ENCODE data around the gene KRAS.

The KRAS gene

GRCh38 chr12:25254271-25254880 is 3.6 kb upstream of the KRAS start:
- DNase-seq = no peak

- no peak for DNase-seq
These were observed 2.8 kb upstream of the KRAS start for GRCh38 chr12:25253371-25254068.

GRCh38 chr12:25252946-25253345 is 2.2 kb upstream of the KRAS start:
- no peak for DNase-seq

- no peak for DNase-seq
These were observed 1.0 kb upstream of the KRAS start for GRCh38 chr12:25251769-25252168.

DNA sequence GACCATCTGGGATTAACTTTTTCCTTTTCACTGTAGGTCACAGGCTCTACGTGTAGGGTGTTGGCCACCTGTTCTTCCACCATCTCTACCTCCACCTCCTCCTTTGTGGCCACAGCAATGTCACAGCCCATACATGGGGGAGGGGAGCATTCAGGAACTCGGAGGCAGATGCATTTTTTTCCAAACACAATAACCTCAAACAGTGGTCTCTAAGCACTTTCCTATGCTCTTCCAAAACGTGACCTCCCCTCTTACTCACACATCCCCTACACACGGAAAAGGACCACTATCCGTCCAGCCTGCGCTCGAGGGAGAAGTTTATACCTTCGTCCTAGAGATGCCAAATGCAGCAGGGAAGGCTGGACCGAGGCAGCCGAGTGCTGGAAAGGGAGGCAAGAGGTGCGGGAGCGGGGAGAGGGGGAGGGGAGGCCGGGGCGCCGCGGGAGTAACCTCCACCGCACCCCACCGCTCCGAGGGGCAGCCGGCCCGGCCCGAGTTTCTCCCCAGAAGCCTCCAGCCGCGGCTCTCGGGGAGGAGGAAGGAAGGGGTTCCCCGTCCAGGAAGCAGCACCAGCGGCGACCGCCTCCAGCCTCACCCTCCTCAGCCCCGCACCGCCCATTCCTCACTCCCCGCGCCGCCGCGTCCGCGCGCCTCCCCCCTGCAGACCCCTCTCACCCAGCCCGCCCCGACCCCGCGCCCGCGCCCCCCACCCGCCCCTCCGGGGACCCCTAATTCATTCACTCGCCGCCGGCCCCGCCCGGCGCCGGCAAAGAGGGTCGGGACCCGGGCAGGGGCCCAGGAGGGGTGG is 594 bp downstream of the KRAS start:
- peak; percentile 78 for DNase-seq

- DNase-seq = no peak
These were observed 2.0 kb downstream of the KRAS start for GRCh38 chr12:25248732-25249131.

DNA sequence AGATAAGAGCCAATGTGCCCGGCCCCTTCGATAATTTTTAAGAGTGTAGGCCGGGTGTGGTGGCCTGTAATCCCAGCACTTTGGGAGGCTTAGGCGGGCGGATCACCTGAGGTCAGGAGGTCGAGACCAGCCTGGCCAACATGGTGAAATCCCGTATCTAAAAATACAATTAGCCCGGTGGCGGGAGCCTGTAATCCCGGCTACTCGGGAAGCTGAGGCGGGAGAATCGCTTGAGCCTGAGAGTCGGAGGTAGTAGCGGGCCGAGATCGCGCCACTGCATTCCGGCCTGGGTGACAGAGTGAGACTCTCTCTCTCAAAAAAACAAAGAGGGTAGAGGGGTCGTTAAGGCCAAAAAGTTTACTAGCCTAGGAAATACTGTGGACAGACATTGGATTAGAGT is 2.6 kb downstream of the KRAS start:
- DNase-seq = no peak

- no peak for DNase-seq
These were observed 5.2 kb downstream of the KRAS start for GRCh38 chr12:25245491-25245890.

DNA sequence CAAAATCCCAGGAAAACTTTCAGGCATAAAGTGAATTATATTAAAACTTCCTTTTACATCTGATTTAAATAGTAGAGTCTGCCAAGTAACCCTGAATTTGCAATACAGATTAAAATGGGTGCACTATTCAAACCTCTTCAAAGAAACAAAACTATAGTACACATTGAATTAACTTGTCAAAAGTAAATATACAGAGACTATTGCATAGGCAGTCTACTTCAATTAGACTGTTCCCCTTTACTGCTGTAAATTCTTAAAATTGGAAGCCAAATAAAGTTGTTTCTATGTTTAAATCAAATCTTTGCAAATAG is 7.1 kb downstream of the KRAS start:
- no peak for DNase-seq

DNA sequence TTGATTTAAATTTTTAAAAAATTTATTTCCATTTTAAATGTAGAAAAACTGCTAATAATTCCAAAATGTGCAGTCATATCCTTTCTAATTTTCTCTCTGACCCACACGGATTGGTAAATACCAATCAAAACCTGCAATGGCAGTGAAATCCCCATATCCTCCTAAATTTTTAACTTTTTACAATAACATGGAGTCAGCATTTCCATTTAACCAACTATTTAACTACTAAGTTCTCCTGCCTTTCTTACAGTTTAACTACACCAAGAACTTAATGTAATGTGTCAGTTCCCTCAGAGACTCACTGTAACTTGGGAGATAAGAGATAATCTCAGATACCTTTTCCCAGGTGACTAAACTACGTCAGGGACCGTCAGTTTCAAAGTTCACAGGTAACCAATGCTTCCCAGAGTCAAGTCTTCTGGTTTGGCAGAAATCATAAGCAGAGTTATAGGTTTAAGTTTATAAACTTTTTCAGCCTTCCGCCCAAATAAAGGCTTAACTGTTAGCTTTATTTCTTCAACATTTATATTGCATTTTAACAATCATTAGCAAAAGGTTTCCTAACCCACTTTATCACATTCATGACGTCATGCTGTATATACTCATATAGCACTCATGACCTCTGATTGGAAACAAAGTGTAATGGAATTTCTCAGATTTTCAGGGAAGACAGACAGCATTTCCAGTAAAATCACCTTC is 7.6 kb downstream of the KRAS start:
- DNase-seq = no peak

DNA sequence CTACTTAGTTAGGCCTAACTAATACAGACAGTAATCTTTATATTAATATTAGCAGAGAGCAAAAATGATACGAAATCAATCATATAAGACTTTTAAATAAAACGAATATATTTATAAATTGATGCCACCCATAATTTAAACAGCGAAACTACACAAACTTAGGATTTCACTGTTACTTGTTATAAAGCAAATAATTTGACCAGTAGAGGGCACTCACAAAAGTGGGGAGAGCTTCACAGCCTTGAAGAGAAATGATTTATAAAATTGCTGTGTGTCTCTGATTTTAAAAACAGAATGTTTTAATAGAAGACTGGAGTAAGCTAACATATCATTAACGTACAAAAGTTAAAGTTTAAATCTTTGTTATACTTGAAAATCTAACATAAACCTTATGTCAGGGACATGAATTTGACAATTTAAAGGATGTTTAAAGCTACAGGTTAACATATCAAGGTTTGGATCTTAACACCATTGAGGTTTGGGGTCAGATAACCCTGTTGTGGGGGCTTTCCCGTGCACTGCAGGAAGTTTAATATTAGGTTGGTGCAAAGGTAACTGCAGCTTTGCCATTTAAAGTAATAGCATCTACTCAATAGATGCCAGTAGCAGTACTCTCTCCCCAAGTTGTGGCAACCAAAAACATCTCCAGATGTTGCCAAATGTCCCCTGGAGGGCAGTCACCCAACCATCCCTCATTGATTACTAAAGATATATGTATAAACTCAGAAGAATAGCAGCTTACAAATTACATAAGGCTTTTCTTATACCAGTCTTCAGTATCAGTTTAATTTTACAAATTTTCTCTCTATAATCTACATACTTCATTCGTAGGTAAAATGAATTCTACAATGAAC is 9.3 kb downstream of the KRAS start:
- no peak for DNase-seq

DNA sequence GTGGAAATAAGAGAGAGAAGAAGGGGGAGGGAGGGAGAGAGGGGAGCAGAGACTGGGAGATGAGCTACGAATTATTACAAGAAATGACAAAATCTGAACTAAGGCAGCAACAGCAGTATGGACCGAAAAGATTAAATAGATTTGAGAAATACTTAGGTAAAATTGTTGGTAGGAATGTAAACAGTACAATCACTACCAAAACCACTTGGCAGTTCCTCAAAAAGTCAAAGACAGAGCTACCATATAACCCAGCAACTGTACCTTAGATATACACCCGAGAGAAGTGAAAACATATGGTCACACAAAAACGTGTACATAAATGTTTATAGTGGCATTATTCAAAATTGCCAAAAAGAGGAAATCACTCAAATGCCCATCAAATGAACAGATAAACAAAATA is 14.1 kb downstream of the KRAS start:
- DNase-seq = no peak

DNA sequence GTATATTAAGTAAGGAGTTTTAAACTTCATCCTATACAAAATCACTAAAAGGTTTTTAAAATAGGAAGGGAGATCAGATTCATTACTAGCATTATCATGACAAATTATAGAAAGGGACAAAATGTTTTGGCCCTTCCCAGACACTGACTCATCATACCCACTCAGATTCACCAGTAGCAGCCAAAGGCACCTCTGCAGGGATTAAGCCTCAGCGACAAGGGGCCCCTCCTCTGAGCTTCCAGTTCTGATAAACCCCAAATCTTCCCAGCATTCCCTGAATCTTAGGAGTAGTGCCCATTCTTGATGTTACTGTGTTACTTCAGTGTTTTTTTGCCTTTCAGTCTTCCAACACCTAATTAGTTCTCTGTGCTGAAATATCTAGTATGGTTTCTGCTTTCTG is 14.5 kb downstream of the KRAS start:
- no peak for DNase-seq

GRCh38 chr12:25213338-25213737 is 37.4 kb downstream of the KRAS start:
- DNase-seq = no peak

GRCh38 chr12:25208554-25208953 is 42.2 kb downstream of the KRAS start:
- DNase-seq = no peak

GRCh38 chr12:25207846-25208245 is 42.9 kb downstream of the KRAS start:
- DNase-seq = no peak

DNA sequence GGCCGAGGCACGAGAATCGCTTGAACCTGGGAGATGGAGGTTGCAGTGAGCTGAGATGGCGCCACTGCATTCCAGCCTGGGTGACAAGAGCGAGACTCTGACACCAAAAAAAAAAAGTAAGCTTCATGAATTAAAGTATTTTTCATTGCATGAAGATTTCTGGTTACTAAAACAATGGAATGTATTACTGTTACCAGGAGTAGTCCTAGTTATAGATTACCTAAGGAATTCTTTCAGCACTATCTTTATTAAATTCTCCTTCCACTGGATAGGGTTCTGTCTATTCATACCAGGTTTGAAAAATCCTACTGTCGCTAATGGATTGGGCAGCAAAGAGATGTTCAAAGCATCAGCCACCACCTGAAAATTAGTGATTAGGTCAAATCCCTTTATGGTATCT is 43.3 kb downstream of the KRAS start:
- DNase-seq = no peak

DNA sequence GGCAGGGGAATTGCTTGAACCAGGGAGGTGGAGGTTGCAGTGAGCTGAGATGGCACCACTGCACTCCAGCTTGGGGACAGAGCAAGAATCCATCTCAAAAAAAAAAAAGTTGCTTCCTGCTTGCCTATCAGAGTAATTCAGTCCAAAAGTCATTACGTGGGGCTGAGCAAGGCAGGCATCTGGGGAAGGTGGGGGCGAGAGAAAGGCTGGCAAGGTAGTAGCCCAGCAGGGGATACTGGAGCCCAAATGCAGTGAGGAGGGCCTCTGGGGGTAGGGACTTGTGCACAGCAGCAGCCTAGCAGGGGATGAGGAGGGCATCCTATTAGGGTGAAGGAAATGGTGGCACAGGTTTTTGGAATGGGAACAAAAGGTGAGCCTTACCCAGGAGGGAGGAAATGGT is 48.6 kb downstream of the KRAS start:
- no peak for DNase-seq

- no peak for DNase-seq
These were observed 50.0 kb downstream of the KRAS start for GRCh38 chr12:25200703-25201102.

DNA sequence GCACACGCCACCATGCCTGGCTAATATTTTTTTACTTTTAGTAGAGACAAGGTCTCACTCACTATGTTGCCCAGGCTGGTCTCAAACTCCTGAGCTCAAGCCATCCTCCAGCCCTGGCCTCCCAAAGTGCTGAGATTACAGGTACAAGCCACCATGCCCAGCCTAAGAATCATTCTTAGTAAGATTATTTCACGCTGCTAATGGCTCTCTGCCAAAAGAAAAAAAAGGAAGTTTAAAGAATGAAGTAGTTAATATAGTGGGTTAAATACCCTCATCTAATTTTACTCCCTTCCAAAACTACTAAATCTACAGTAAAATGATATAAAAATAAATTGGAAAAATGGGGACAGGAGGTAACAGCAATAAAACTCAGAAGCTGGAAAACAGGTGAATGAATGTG is 53.1 kb downstream of the KRAS start:
- no peak for DNase-seq

GRCh38 chr12:25195056-25195971 is 55.4 kb downstream of the KRAS start, which contains the start of the genes DNAI7 and ETFRF1:
DNAI7 (minus strand) TSS chr12:25195160; CDS start chr12:25195078, 82 bp downstream.
ETFRF1 (plus strand) TSS chr12:25195237; CDS start chr12:25203957, 8,720 bp downstream.
- peak; percentile 98 for DNase-seq

Measured in right forelimb (tissue), 1 donor.